Neural cell (in vitro differentiated cells): ENCODE results near the gene MAGEB6B. TPM values are rescaled to one million over a fixed set of nuclear protein-coding genes. Genes with fewer than 3 reads are reported as not detected.
"Not testable (repeated sequence)": the region's sequence is repeated elsewhere in the genome, so short reads cannot be mapped to it uniquely, and the experiment has no call there.

Experiments
- H2AFZ ChIP-seq: fragments of 200-600, 300-800 bp; sonication (generic), shearing (Covaris generic); 2 replicates; pipeline ENCODE4 v1.6.0; 2014; ENCODE audit warnings: low read depth, mild to moderate bottlenecking, antibody characterized with exemption, low read length, moderate library complexity
- H3F3A ChIP-seq: fragments of 200-600 bp; shearing (Covaris generic); 2 replicates; pipeline ENCODE4 v1.6.1; 2016; ENCODE audit warnings: mild to moderate bottlenecking, moderate library complexity, mixed read lengths, antibody characterized with exemption, low read length; ENCODE audit not compliant: insufficient read depth, poor library complexity, severe bottlenecking
- H3K27ac ChIP-seq: fragments of 200-600, 300-800 bp; sonication (generic), shearing (Covaris generic); 2 replicates; pipeline ENCODE4 v1.5.1; 2014; ENCODE audit warnings: mild to moderate bottlenecking, low read length, moderate library complexity
- H3K27me3 ChIP-seq: fragments of 300-800, 200-600 bp; sonication (generic), shearing (Covaris generic); 2 replicates; pipeline ENCODE4 v1.6.0; 2014; ENCODE audit warnings: mild to moderate bottlenecking, low read depth, low read length, moderate library complexity; ENCODE audit not compliant: insufficient read depth
- H3K36me3 ChIP-seq: fragments of 300-800, 200-600 bp; sonication (generic), shearing (Covaris generic); 2 replicates; pipeline ENCODE4 v1.5.1; 2014; ENCODE audit warnings: mild to moderate bottlenecking, antibody characterized with exemption, low read length, moderate library complexity; ENCODE audit not compliant: insufficient read depth
- H3K4me2 ChIP-seq: fragments of 300-800, 200-600 bp; sonication (generic), shearing (Covaris generic); 2 replicates; pipeline ENCODE4 v1.6.0; 2014; ENCODE audit warnings: mild to moderate bottlenecking, low read length
- H3K4me3 ChIP-seq: fragments of 300-800, 200-600 bp; sonication (generic), shearing (Covaris generic); 2 replicates; pipeline ENCODE4 v1.5.1; 2014; ENCODE audit warnings: mild to moderate bottlenecking, low read length, moderate library complexity
- H3K79me2 ChIP-seq: fragments of 200-600 bp; shearing (Covaris generic); replicated peaks from 2 replicates; pipeline ENCODE4 v1.6.0; 2014; ENCODE audit warnings: mild to moderate bottlenecking, low read length, moderate library complexity; ENCODE audit not compliant: insufficient read depth
- H3K9ac ChIP-seq: fragments of 300-800, 200-600 bp; sonication (generic), shearing (Covaris generic); 2 replicates; pipeline ENCODE4 v1.6.1; 2016; ENCODE audit warnings: mild to moderate bottlenecking, low read length, mixed read lengths
- H3K9me2 ChIP-seq: fragments of 200-600 bp; shearing (Covaris generic); 2 replicates; pipeline ENCODE4 v1.6.1; 2016; ENCODE audit warnings: mild to moderate bottlenecking, low read length, mixed read lengths; ENCODE audit not compliant: insufficient read depth
- H3K9me3 ChIP-seq: fragments of 200-600, 300-800 bp; sonication (generic), shearing (Covaris generic); 2 replicates; pipeline ENCODE4 v1.6.1; 2016; ENCODE audit warnings: mild to moderate bottlenecking, mixed run types, low read length, moderate library complexity, mixed read lengths
- H4K20me1 ChIP-seq: fragments of 200-600 bp; shearing (Covaris generic); 2 replicates; pipeline ENCODE4 v1.6.1; 2016; ENCODE audit warnings: mild to moderate bottlenecking, mixed run types; ENCODE audit not compliant: insufficient read depth
- CTCF ChIP-seq: fragments of 450-650 bp; IDR thresholded peaks from 2 replicates; pipeline ENCODE4 v1.5.1; 2014; ENCODE audit warnings: antibody characterized with exemption, mild to moderate bottlenecking, moderate library complexity; ENCODE audit not compliant: poor library complexity, severe bottlenecking
- EP300 ChIP-seq: fragments of 450-650 bp; conservative IDR thresholded peaks from 2 replicates; pipeline ENCODE4 v1.6.1; 2014; ENCODE audit warnings: antibody characterized with exemption, mild to moderate bottlenecking, moderate library complexity; ENCODE audit not compliant: poor library complexity, severe bottlenecking
- EZH2 ChIP-seq: fragments of 200-600, 300-800 bp; shearing (Covaris generic), sonication (generic); IDR thresholded peaks from 2 replicates; pipeline ENCODE4 v1.6.1; 2014; ENCODE audit warnings: antibody characterized with exemption, low read length, borderline replicate concordance, mild to moderate bottlenecking; ENCODE audit not compliant: insufficient read depth, poor library complexity, severe bottlenecking
- MXI1 ChIP-seq: fragments of 450-650 bp; conservative IDR thresholded peaks from 2 replicates; pipeline ENCODE4 v1.6.1; 2014; ENCODE audit warnings: antibody characterized with exemption, mild to moderate bottlenecking; ENCODE audit not compliant: poor library complexity, severe bottlenecking
- POLR2AphosphoS5 ChIP-seq: IDR thresholded peaks from 2 replicates; pipeline ENCODE4 v1.6.1; 2012
- RAD21 ChIP-seq: fragments of 450-650 bp; conservative IDR thresholded peaks from 2 replicates; pipeline ENCODE4 v1.6.1; 2014; ENCODE audit warnings: antibody characterized with exemption, mild to moderate bottlenecking, moderate library complexity
- REST ChIP-seq: IDR thresholded peaks from 2 replicates; pipeline ENCODE4 v1.6.1; 2012; ENCODE audit warnings: borderline replicate concordance
- SMC3 ChIP-seq: fragments of 450-650 bp; conservative IDR thresholded peaks from 2 replicates; pipeline ENCODE4 v1.6.1; 2014; ENCODE audit warnings: antibody characterized with exemption, mild to moderate bottlenecking, moderate library complexity; ENCODE audit not compliant: poor library complexity
- TAF1 ChIP-seq: IDR thresholded peaks from 2 replicates; pipeline ENCODE4 v1.6.1; 2012; ENCODE audit warnings: low read depth
- polyA plus RNA-seq: library from polyadenylated mRNA; depleted of rRNA; stranded (reverse); fragments of >200 nt; gene quantifications from 2 replicates; pipeline ENCODE4 v1.2.3, GENCODE V29; 2014

Gene MAGEB6B
- polyA plus RNA-seq, 1 donor from 2014 or later, result not detected

- H3K4me3 ChIP-seq, result no peak within 1 kb of the TSS
- TF ChIP-seq TAF1 (no peak), REST (no peak), RAD21 (no peak), CTCF (no peak), EZH2 (no peak), POLR2AphosphoS5 (no peak), SMC3 (no peak), MXI1 (no peak), EP300 (no peak)
- no peak within 1 kb of the TSS for H3K27ac ChIP-seq
- H3K9me2 ChIP-seq, result no peaks in the 10 kb centered on the region
- H3K9me3 ChIP-seq, result no peaks in the 10 kb centered on the region
- H3K4me2 ChIP-seq, result no peak within 1 kb of the TSS
- H3F3A ChIP-seq, result no peaks in the 10 kb centered on the region
- no peaks in the 10 kb centered on the region for H4K20me1 ChIP-seq
- H3K79me2 ChIP-seq, result no peaks in the 10 kb centered on the region
- no peaks in the 10 kb centered on the region for H3K36me3 ChIP-seq
- no peak within 1 kb of the TSS for H3K9ac ChIP-seq
- no peaks in the 10 kb centered on the region for H3K27me3 ChIP-seq
- H2AFZ ChIP-seq, result no peak within 1 kb of the TSS
Observed at GRCh38 chrX:26192204-26192603, 31.8 kb downstream of the MAGEB6B start, which contains the start of gene MAGEB6. Gene MAGEB6, plus strand, starts transcription at chrX:26192440. Its CDS starts 1,407 bp downstream, at chrX:26193847.

GRCh38 chrX:26203561-26203960, 43.2 kb downstream of the MAGEB6B start:
- Histone ChIP-seq H4K20me1 (no peaks in the 10 kb centered on the region), H3K27ac (no peak overlapping the region), H3K36me3 (no peaks in the 10 kb centered on the region), H3K4me3 (no peak overlapping the region), H3K4me2 (no peak overlapping the region), H3K79me2 (no peaks in the 10 kb centered on the region), H3K9ac (no peak overlapping the region), H2AFZ (no peak overlapping the region), H3F3A (no peaks in the 10 kb centered on the region), H3K27me3 (no peaks in the 10 kb centered on the region), H3K9me2 (no peaks in the 10 kb centered on the region), H3K9me3 (no peaks in the 10 kb centered on the region)
- TF ChIP-seq EZH2 (no peak), REST (no peak), RAD21 (no peak), TAF1 (no peak), POLR2AphosphoS5 (no peak), MXI1 (no peak), EP300 (no peak), SMC3 (no peak), CTCF (no peak)

GRCh38 chrX:26204717-26205116, 44.3 kb downstream of the MAGEB6B start:
- H3K9me2 ChIP-seq, H3K27ac ChIP-seq, H3K9ac ChIP-seq, H3F3A ChIP-seq, H3K79me2 ChIP-seq, H4K20me1 ChIP-seq, H2AFZ ChIP-seq, H3K36me3 ChIP-seq, H3K4me2 ChIP-seq, H3K27me3 ChIP-seq, H3K9me3 ChIP-seq, H3K4me3 ChIP-seq: not testable (repeated sequence)
